GM12874 (cell line): ENCODE measurements around the gene FECH.

ENCODE experiments used
- TF ChIP-seq, protein P1 (sequence below): IDR thresholded peaks from 2 replicates; pipeline ENCODE4 v1.5.1; 2011; ENCODE audit warnings: low read depth, mild to moderate bottlenecking, control low read depth, low read length, moderate library complexity; ENCODE audit not compliant: insufficient read depth

FECH gene

DNA sequence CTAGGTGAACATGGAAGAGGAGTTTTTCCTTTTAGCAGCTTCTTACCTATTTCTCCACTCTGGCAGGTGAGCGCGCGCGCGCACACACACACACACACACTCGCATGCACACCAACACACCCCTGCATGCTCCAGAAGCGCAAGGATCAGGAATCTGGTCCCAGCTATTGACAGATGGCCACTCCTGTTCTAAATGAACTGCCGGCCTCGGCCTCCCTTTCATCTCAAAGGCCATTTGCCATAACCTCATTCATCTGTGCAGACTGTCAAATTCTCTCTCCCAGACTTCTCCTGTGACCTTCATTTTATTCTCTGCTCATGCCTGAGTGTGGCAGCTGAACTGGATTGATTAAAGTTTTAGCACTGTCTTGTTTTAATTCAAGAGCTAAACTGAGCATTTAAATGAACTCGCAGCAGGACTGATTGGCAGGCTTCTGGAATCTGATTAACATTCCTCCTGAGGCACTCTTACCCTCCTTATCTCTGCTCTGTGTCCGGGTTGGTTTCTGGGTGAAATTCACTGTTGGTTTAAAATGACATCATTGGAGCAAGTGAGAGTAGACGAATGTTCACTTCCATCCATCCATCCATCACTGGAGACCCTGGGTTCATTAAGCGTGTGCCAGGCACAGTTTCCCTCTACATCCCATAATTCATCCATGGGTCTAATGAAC is 58.8 kb downstream of the FECH start:
- TF ChIP-seq, protein P1, sequence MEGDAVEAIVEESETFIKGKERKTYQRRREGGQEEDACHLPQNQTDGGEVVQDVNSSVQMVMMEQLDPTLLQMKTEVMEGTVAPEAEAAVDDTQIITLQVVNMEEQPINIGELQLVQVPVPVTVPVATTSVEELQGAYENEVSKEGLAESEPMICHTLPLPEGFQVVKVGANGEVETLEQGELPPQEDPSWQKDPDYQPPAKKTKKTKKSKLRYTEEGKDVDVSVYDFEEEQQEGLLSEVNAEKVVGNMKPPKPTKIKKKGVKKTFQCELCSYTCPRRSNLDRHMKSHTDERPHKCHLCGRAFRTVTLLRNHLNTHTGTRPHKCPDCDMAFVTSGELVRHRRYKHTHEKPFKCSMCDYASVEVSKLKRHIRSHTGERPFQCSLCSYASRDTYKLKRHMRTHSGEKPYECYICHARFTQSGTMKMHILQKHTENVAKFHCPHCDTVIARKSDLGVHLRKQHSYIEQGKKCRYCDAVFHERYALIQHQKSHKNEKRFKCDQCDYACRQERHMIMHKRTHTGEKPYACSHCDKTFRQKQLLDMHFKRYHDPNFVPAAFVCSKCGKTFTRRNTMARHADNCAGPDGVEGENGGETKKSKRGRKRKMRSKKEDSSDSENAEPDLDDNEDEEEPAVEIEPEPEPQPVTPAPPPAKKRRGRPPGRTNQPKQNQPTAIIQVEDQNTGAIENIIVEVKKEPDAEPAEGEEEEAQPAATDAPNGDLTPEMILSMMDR: no peak

DNA sequence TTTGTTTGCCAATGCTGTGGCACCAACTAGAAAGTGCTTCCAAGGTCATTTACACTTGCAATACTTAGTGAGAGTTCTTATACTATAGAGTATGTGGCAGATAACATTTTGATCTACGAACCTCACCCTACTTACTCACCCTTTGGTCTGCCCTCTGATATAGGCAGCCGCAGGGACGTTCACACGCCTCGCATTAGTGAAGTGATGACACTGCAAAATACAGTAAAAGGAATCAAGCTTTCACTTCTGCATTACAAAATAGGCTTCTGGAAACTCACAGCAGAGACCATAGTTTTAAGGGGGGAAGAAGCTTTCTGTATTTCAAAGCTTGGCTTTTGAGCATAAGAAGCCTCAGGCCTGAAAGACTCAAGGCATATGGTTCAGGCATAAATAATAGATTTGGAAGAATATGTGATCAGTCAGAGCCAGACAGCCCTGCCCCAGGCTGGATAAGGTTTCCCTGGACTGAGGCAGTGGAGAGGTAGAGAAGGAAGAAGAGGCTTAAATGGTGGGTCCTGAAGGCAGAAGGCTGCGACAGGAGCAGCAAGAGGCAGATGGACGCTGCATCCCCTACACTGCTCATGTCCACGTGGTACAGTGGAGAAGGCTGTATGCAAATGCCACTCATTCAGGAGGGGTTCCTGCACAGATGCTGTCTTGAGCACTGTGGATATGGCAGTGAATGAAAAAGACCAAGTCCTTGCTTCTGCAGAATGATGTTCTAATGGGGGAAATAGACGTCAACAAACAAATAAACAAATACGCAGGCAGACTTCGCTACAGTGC is 63.1 kb downstream of the FECH start:
- TF ChIP-seq, protein P1: no peak

DNA sequence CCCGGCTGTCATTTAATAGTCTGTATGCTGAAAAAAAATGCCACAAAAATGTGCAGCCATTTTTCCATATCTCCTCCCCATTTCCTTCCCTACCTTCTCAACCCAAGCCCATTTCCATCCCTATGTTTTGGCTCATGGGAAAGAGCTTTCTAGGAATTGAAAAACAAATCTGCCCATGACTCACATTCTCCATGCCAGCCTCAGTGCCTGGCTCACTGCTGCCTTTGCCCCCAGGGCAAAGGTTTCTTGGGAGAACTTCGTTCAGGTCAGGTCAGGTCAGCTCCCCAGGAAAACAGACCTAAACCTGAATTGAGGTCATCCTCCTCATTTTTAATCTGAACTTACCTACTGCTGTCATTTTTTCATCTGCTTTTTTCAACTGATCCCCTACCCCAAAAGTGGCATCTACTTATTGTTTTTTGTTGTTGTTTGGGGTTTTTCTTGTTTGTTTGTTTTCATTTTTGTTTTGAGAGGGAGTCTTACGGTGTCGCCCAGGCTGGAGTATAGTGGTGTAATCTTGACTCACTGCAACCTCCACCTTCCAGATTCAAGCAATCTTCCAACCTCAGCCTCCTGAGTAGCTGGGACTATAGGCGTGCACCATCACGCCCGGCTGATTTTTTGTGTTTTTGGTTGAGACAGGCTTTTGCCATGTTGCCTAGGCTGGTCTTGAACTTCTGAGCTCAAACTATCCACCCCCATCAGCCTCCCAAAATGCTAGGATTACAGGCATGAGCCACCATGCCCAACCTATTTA is 66.7 kb downstream of the FECH start:
- TF ChIP-seq, protein P1: no peak

DNA sequence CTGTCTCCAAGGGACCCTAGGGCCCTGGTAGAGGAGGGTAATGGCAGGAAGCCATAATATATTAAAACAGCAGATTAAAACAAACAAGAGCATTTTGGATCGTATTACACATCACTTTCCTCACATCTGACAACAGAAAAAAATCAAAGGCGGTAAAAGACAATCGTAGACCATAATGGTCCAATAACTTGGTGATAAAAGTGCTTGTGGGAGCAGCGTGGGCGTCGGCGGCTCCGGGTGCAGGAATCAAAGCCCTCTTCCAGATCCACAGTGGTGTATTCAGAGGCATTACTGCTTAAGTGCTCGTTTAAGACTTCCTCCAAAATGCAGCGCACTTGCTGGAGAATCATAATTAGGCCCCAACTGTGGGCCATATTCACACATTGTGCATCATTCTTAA is 68.0 kb downstream of the FECH start:
- TF ChIP-seq, protein P1: no peak

DNA sequence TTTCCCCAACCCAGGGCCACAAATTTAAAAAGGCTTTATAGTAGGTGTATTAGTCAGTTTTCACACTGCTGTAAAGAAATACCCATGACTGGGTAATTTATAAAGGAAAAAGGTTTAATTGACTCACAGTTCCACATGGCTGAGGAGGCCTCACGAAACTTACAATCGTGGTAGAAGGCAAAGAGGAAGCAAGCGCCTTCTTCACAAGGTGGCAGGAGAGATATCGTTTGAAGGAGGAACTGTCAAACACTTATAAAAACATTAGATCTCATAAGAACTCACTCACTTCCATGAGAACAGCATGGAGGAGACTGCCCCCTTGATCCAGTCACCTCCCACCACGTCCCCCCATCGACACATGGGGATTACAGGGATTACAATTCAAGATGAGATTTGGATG is 70.4 kb downstream of the FECH start:
- TF ChIP-seq, protein P1: no peak

DNA sequence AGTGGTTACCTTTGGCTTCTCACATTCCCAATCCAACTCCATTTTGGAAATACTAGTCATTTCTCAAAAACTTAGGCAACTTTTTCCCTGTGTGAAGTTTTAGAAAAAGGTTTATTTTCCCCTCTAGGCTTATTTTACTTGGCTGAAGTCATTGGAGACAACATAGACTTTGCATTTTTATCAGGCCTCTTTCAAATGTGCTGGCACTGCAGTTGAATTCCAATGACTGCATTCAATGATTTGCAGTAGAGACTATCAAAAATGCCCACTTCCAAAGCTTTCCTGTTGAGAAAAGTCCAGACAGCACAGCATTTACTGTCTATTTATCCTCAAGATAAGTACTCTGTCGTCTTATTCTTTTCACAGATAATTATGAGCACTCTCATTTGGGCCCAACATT is 81.3 kb downstream of the FECH start:
- TF ChIP-seq, protein P1: no peak

DNA sequence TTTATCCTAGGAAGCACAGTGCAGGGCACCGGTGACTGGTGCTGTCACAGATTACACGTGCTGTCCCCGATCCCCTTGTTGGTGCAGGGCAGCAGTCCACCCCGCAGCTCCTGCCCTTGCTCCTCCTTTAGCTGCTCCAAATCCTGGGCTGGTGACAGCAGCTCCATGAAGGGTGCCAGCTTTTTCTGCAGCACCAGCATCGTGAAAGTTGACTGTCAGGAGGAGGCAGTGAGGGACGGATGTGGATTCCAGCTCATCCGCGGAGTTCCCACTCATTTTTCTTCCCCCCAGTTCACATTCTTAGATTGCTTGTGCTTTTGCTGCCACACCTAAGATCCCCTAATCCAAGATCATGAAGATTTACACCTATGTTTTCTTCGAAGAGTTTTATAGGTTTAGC is 83.9 kb downstream of the FECH start:
- TF ChIP-seq, protein P1: no peak
